GM23248 (cell line): ENCODE measurements around the gene TBC1D24. TPM values are rescaled to one million over a fixed set of nuclear protein-coding genes. Genes with fewer than 3 reads are reported as not detected.

ENCODE experiments used
- DNase-seq: peaks from one replicate; pipeline ENCODE4 v3.0.0-alpha.2; 2015
- H2AFZ ChIP-seq: fragments of 200-600 bp; sonication (generic); 2 replicates; pipeline ENCODE4 v1.6.1; 2016; ENCODE audit warnings: antibody characterized with exemption
- H3F3A ChIP-seq: fragments of 200-600 bp; sonication (generic); 2 replicates; pipeline ENCODE4 v1.6.1; 2016; ENCODE audit warnings: mild to moderate bottlenecking, antibody characterized with exemption, mixed run types; ENCODE audit not compliant: insufficient read depth
- H3K27ac ChIP-seq: fragments of 200-600 bp; sonication (generic); 2 replicates; pipeline ENCODE4 v1.5.1; 2016; ENCODE audit warnings: mild to moderate bottlenecking
- H3K27me3 ChIP-seq: fragments of 200-600 bp; sonication (generic); replicated peaks from 2 replicates; pipeline ENCODE4 v1.6.1; 2016; ENCODE audit warnings: mild to moderate bottlenecking; ENCODE audit not compliant: insufficient read depth
- H3K36me3 ChIP-seq: fragments of 200-600 bp; sonication (generic); 2 replicates; pipeline ENCODE4 v1.6.1; 2016; ENCODE audit warnings: low read depth, mild to moderate bottlenecking
- H3K4me1 ChIP-seq: fragments of 200-600 bp; sonication (generic); 2 replicates; pipeline ENCODE4 v1.6.1; 2016; ENCODE audit warnings: mild to moderate bottlenecking; ENCODE audit not compliant: insufficient read depth
- H3K4me2 ChIP-seq: fragments of 200-600 bp; sonication (generic); one replicate; pipeline ENCODE4 v1.6.1; 2016; ENCODE audit warnings: mild to moderate bottlenecking; ENCODE audit not compliant: unreplicated experiment
- H3K4me3 ChIP-seq: fragments of 200-600 bp; sonication (generic); 2 replicates; pipeline ENCODE4 v1.5.1; 2016; ENCODE audit warnings: mild to moderate bottlenecking
- H3K79me2 ChIP-seq: fragments of 200-600 bp; sonication (generic); 2 replicates; pipeline ENCODE4 v1.6.1; 2016; ENCODE audit warnings: mild to moderate bottlenecking; ENCODE audit not compliant: insufficient read depth
- H3K9ac ChIP-seq: fragments of 200-600 bp; sonication (generic); 2 replicates; pipeline ENCODE4 v1.6.1; 2016; ENCODE audit warnings: mild to moderate bottlenecking
- H3K9me2 ChIP-seq: fragments of 200-600 bp; sonication (generic); 2 replicates; pipeline ENCODE4 v1.6.1; 2016; ENCODE audit warnings: mixed run types, mild to moderate bottlenecking, moderate library complexity; ENCODE audit not compliant: insufficient read depth
- H3K9me3 ChIP-seq: fragments of 200-600 bp; sonication (generic); one replicate; pipeline ENCODE4 v1.6.1; 2017; ENCODE audit warnings: low read depth
- H4K20me1 ChIP-seq: fragments of 200-600 bp; sonication (generic); 2 replicates; pipeline ENCODE4 v1.6.0; 2016; ENCODE audit not compliant: insufficient read depth
- EZH2 ChIP-seq: fragments of 200-600 bp; sonication (generic); IDR thresholded peaks from 2 replicates; pipeline ENCODE4 v1.6.1; 2018; ENCODE audit warnings: antibody characterized with exemption, mild to moderate bottlenecking; ENCODE audit not compliant: insufficient read depth, poor library complexity, severe bottlenecking
- EZH2phosphoT487 ChIP-seq: fragments of 200-600 bp; sonication (generic); IDR thresholded peaks from 2 replicates; pipeline ENCODE4 v1.6.1; 2018; ENCODE audit warnings: antibody characterized with exemption, moderate library complexity, mild to moderate bottlenecking, low read depth; ENCODE audit not compliant: insufficient read depth
- WGBS, 2 experiments: methylation state at CpG; one replicate each; pipeline ENCODE4 v1.1.6; 2015 to 2017; ENCODE audit warnings: low lambda C conversion rate in 2 of 2, low coverage in 1 of 2; ENCODE audit errors: missing lambda C conversion rate in 2 of 2; 5-methylcytosine and 5-hydroxymethylcytosine counted together
- in situ Hi-C: fragments of 300-500 bp; cut with MboI; formaldehyde crosslinking; loops from 2 replicates; pipeline ENCODE4 v1.15.0; 2020
- polyA plus RNA-seq: library from polyadenylated mRNA; unstranded; fragments of >200 nt; fragmentation: Nextera tagmentation; extraction: Ambion mirVana; gene quantifications from 2 replicates; pipeline ENCODE4 v1.2.1, GENCODE V29; 2016
- total RNA-seq: library from RNA; depleted of rRNA; stranded (reverse); fragments of >200 nt; shearing (Covaris generic); gene quantifications from 2 replicates; pipeline ENCODE4 v1.2.3, GENCODE V29; 2014

TBC1D24 gene
- total and polyA plus RNA-seq, 2 experiments from 2014 or later = 10.1 to 18.7 TPM

DNA sequence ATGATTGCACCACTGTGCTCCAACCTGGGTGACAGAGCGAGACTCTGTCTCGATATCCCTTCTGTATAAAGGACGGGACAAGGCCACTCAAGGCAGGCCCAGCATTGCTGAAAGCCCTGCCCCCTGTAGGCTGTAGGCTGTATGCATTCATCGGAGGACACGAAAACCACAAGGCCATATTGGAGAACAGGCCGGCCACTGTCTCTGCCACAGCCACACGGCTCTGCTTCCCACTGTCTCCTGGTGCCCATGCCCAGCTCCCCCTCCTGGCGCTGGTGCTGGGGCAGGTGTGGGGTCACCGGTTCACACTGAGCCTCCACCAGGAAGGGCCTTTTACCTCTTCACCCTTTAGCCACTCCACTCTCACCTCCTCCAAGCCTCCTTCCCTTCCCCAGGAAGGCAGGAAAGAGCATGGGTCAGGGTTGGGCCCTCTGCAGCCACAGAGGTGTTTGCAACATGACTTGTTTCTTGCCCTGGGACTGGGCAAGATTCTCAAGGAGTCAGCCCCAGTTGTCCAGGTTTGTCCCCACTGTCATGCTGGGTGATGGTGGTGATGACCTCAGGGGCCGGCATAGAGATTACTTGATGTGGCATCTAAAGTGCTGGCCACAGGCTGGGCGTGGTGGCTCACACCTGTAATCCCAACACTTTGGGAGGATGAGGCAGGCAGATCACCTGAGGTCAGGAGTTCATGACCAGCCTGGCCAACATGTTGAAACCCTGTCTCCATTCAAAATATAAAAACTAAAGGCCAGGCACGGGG is 9.1 kb upstream of the TBC1D24 start:
- TF ChIP-seq EZH2 = no peak
- TF ChIP-seq EZH2phosphoT487 = no peak
- Histone ChIP-seq H3K4me1 (no peaks in the 10 kb centered on the region), H3K79me2 (no peaks in the 10 kb centered on the region), H3K9ac (no peak overlapping the region), H3K27ac (no peak overlapping the region), H3K36me3 (no peaks in the 10 kb centered on the region), H3K9me2 (no peaks in the 10 kb centered on the region), H3K9me3 (no peaks in the 10 kb centered on the region), H3K27me3 (no peaks in the 10 kb centered on the region), H3F3A (no peaks in the 10 kb centered on the region), H2AFZ (no peak overlapping the region), H3K4me3 (no peak overlapping the region), H3K4me2 (no peak overlapping the region), H4K20me1 (no peaks in the 10 kb centered on the region)
- in situ Hi-C loops = no loop called here
- peak; percentile 34 for DNase-seq
- 67 to 72% methylated on average over 12 of the region's 12 CpGs for WGBS, 2 experiments

DNA sequence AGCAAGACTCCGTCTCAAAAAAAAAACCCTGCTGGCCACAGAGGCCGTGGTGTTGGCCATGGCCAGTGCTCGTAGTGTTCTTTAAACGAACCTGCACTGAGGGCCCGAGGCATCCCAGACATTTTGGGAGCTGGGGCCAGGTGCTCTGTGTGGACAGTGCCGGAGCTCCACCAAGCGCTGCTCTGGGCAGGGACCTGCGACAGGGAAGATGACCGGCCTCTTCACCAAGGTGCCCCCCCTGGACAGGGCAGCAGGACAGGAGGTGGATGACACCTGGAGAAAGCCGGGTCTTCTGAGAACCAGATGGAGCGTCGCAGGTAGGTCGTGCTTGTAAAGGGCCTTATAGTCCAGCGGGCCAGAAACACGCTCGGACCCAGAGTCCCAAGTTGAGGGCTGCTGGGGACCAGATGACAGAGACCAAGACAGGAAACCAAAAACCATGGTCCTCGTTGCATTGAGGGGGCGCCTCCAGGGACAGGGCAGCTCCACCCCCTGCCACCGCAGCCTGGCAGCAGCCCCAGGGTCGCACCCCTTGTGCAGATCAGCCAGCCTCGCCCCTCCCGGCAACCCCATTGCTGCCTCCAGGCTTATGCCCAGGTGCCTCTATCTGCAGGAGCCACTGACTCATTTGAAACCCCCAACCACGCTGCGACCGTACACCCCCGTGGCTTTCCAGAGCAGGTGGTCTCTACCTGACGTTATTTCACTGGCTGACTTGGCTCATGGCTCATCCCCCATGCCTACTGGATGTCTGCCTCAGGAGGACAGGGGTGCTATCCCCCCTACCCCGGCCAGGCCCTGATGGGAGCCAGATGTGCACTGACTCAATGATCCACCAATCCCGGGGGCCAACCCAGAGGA is 8.0 kb upstream of the TBC1D24 start:
- Histone ChIP-seq H3K9me3 (no peaks in the 10 kb centered on the region), H3K4me3 (peak overlapping the region; percentile 66; the same call in 1 of the 2 replicates), H2AFZ (no peak overlapping the region), H3K27me3 (no peaks in the 10 kb centered on the region), H4K20me1 (no peaks in the 10 kb centered on the region), H3K9ac (peak overlapping the region; percentile 78), H3K9me2 (no peaks in the 10 kb centered on the region), H3K4me1 (no peaks in the 10 kb centered on the region), H3K27ac (no peak overlapping the region), H3F3A (no peaks in the 10 kb centered on the region), H3K36me3 (no peaks in the 10 kb centered on the region), H3K4me2 (peak overlapping the region; percentile 77), H3K79me2 (no peaks in the 10 kb centered on the region)
- TF ChIP-seq EZH2 = no peak
- no peak for TF ChIP-seq EZH2phosphoT487
- in situ Hi-C loops = no loop called here
- WGBS, 2 experiments = 75 to 78% methylated on average over 26 to 29 of the region's 29 CpGs
- no peak for DNase-seq

DNA sequence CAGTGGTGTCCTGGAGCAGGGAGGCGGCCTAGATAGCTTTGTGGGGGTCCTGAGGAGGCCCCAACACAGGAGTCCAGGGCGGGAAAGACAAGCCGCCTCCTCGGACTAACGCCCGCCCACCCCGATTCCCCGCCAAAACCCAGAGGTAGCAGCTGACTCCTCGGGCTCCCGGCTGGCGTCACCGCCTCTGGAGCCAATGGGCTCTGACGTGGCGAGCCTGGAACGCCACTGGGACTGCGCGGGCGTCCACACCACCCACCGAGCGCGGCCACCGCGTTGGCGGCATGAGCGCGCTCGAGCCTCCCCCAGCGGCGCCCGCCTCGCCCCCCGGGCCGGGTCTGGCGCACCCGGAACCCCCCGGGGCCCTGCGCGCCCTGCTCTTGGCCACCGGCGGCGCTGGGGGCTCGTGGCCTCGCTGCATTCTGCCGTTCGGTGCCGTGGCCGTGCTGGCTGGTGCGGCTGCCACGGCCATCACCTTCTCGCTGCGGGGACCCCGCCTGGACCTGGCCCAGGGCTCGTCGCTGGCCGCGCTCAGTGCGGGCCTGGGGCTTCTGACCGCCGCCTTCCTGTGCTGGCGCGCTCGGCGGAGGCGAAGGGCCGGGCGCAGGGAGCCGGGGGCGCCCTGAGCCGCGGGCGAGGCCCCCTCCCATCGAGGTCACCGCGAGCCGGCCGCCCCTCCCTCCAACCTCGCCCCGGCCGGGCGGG is 7.2 kb upstream of the TBC1D24 start:
- no peaks in the 10 kb centered on the region for H3K9me3 ChIP-seq
- 1 to 2% methylated on average over 49 to 56 of the region's 80 CpGs for WGBS, 2 experiments

DNA sequence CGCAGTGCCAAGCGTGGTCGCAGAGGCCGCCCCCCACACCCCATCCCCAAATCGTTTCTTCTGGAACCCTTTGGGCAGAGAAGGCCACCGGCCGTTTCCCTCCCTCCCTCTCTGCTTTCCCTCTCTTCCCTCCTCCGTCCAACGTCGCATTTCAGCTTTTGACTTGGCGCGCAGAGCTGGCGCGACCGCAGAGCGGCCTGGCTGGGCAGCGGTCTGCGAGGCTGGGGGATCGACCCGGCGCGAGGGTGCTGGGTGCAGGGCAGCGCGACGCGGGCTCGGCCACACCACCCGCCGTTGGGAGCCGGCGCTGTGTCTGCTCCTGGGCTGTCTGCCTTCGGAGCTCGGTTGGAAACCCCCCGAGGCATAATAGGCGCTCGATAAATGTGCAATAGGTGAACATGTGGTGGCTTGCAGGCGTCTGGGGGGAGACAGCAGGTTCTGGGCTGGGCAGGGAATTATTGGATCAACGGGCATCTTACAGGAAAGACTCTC is 6.6 kb upstream of the TBC1D24 start:
- Histone ChIP-seq H3K4me3 (peak overlapping the region; percentile 66), H4K20me1 (no peaks in the 10 kb centered on the region), H3K79me2 (no peaks in the 10 kb centered on the region), H3K36me3 (no peaks in the 10 kb centered on the region), H3K27ac (no peak overlapping the region), H2AFZ (peak overlapping the region; percentile 62), H3K27me3 (no peaks in the 10 kb centered on the region), H3K4me2 (peak overlapping the region; percentile 77), H3K9me2 (no peaks in the 10 kb centered on the region), H3K9me3 (no peaks in the 10 kb centered on the region), H3K4me1 (no peaks in the 10 kb centered on the region), H3K9ac (peak overlapping the region; percentile 78), H3F3A (no peaks in the 10 kb centered on the region)
- TF ChIP-seq EZH2 = no peak
- no peak for TF ChIP-seq EZH2phosphoT487
- in situ Hi-C loops = no loop called here
- WGBS, 2 experiments = 1 to 2% methylated on average over 32 to 35 of the region's 38 CpGs
- DNase-seq = peak; percentile 59

More for the DNA sequence above, 7.2 kb upstream of the TBC1D24 start:
- no peaks in the 10 kb centered on the region for H3F3A ChIP-seq
- H2AFZ ChIP-seq = peak overlapping the region; percentile 62
- H3K79me2 ChIP-seq = no peaks in the 10 kb centered on the region
- peak overlapping the region; percentile 66 for H3K4me3 ChIP-seq
- in situ Hi-C loops = no loop called here
- no peak for TF ChIP-seq EZH2phosphoT487
- no peak for TF ChIP-seq EZH2
- no peaks in the 10 kb centered on the region for H3K4me1 ChIP-seq
- H3K27me3 ChIP-seq = no peaks in the 10 kb centered on the region
- H3K27ac ChIP-seq = no peak overlapping the region
- no peaks in the 10 kb centered on the region for H3K36me3 ChIP-seq
- peak overlapping the region; percentile 77 for H3K4me2 ChIP-seq
- no peaks in the 10 kb centered on the region for H4K20me1 ChIP-seq
- H3K9ac ChIP-seq = peak overlapping the region; percentile 78
- DNase-seq = peak; percentile 93
- no peaks in the 10 kb centered on the region for H3K9me2 ChIP-seq
